ENCODE measurements around the gene KLHL33.

The KLHL33 gene

DNA sequence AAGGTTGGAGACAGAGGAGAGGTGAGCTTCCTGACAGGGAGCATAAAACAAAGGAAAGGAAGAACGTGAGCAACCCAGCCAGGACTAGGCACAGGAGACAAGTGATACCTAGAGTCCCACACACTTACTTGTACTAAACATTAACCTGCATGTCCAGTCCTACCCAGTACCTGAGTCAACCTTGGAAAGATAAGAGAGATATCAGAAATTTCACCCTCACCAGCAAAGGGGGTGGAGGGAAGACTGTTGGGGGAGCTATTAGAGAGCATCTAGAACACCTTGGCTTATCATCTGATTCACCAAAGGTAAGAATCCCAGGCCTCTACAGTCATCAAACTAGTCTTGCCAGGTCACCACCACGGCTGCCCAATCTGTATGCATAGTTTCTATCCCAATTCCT, 11.1 kb downstream of the KLHL33 start (continued):
- TF ChIP-seq ZNF391 (tag by site-specific recombination; IDR thresholded peaks at IDR 0.05; ENCODE audit: borderline replicate concordance, low read depth) (no peak), ZNF501 (tag by site-specific recombination; IDR thresholded peaks at IDR 0.05) (no peak), ZNF747 (tag by site-specific recombination; IDR thresholded peaks at IDR 0.05) (no peak), ZXDB (tag by site-specific recombination; IDR thresholded peaks at IDR 0.05) (no peak)
- TF ChIP-seq, protein P1, sequence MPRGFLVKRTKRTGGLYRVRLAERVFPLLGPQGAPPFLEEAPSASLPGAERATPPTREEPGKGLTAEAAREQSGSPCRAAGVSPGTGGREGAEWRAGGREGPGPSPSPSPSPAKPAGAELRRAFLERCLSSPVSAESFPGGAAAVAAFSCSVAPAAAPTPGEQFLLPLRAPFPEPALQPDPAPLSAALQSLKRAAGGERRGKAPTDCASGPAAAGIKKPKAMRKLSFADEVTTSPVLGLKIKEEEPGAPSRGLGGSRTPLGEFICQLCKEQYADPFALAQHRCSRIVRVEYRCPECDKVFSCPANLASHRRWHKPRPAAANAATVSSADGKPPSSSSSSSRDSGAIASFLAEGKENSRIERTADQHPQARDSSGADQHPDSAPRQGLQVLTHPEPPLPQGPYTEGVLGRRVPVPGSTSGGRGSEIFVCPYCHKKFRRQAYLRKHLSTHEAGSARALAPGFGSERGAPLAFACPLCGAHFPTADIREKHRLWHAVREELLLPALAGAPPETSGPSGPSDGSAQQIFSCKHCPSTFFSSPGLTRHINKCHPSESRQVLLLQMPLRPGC (tag by site-specific recombination; IDR thresholded peaks at IDR 0.05), result no peak

DNA sequence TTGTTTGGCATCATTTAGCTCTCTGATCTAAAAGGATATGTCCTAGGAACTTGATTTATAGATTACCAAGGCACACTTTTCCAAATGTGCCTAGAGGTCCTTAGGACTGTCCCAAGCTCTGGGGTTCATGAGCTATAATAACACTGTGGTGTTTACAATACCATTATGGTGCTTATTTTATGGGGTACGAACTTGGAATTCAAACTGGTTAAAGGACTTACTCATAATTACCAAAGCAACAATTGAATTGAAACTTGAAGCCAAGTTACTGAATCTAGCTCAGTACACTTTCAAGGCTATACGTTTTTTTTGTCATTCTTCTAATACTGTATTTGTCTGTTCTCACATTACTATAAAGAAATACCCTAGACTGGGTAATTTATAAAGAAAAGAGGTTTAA, 13.1 kb downstream of the KLHL33 start:
- TF ChIP-seq YY1 (tag by site-specific recombination; IDR thresholded peaks at IDR 0.05) (no peak), FEZF1 (tag by site-specific recombination; IDR thresholded peaks at IDR 0.05) (peak; percentile 55), OVOL3 (tag by site-specific recombination; IDR thresholded peaks at IDR 0.05) (no peak), SCRT2 (tag by site-specific recombination; IDR thresholded peaks at IDR 0.05) (peak; percentile 42; the same call in 1 of the 2 replicates), SCRT1 (tag by site-specific recombination; IDR thresholded peaks at IDR 0.05; ENCODE audit: borderline replicate concordance) (peak; percentile 64; the same call in 1 of the 2 replicates)
- TF ChIP-seq, protein P2, sequence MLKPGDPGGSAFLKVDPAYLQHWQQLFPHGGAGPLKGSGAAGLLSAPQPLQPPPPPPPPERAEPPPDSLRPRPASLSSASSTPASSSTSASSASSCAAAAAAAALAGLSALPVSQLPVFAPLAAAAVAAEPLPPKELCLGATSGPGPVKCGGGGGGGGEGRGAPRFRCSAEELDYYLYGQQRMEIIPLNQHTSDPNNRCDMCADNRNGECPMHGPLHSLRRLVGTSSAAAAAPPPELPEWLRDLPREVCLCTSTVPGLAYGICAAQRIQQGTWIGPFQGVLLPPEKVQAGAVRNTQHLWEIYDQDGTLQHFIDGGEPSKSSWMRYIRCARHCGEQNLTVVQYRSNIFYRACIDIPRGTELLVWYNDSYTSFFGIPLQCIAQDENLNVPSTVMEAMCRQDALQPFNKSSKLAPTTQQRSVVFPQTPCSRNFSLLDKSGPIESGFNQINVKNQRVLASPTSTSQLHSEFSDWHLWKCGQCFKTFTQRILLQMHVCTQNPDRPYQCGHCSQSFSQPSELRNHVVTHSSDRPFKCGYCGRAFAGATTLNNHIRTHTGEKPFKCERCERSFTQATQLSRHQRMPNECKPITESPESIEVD (tag by site-specific recombination; IDR thresholded peaks at IDR 0.05), result peak; percentile 40; the same call in 1 of the 2 replicates
- TF ChIP-seq, protein P3, sequence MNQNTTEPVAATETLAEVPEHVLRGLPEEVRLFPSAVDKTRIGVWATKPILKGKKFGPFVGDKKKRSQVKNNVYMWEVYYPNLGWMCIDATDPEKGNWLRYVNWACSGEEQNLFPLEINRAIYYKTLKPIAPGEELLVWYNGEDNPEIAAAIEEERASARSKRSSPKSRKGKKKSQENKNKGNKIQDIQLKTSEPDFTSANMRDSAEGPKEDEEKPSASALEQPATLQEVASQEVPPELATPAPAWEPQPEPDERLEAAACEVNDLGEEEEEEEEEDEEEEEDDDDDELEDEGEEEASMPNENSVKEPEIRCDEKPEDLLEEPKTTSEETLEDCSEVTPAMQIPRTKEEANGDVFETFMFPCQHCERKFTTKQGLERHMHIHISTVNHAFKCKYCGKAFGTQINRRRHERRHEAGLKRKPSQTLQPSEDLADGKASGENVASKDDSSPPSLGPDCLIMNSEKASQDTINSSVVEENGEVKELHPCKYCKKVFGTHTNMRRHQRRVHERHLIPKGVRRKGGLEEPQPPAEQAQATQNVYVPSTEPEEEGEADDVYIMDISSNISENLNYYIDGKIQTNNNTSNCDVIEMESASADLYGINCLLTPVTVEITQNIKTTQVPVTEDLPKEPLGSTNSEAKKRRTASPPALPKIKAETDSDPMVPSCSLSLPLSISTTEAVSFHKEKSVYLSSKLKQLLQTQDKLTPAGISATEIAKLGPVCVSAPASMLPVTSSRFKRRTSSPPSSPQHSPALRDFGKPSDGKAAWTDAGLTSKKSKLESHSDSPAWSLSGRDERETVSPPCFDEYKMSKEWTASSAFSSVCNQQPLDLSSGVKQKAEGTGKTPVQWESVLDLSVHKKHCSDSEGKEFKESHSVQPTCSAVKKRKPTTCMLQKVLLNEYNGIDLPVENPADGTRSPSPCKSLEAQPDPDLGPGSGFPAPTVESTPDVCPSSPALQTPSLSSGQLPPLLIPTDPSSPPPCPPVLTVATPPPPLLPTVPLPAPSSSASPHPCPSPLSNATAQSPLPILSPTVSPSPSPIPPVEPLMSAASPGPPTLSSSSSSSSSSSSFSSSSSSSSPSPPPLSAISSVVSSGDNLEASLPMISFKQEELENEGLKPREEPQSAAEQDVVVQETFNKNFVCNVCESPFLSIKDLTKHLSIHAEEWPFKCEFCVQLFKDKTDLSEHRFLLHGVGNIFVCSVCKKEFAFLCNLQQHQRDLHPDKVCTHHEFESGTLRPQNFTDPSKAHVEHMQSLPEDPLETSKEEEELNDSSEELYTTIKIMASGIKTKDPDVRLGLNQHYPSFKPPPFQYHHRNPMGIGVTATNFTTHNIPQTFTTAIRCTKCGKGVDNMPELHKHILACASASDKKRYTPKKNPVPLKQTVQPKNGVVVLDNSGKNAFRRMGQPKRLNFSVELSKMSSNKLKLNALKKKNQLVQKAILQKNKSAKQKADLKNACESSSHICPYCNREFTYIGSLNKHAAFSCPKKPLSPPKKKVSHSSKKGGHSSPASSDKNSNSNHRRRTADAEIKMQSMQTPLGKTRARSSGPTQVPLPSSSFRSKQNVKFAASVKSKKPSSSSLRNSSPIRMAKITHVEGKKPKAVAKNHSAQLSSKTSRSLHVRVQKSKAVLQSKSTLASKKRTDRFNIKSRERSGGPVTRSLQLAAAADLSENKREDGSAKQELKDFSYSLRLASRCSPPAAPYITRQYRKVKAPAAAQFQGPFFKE (tag by site-specific recombination; IDR thresholded peaks at IDR 0.05; ENCODE audit: borderline replicate concordance), result no peak
- POLR2A ChIA-PET, result interaction anchor here (1.3 kb wide), 1 partner anchor 10 kb away, joined by 3 read pairs; the partner anchor contains the start of gene TEP1

DNA sequence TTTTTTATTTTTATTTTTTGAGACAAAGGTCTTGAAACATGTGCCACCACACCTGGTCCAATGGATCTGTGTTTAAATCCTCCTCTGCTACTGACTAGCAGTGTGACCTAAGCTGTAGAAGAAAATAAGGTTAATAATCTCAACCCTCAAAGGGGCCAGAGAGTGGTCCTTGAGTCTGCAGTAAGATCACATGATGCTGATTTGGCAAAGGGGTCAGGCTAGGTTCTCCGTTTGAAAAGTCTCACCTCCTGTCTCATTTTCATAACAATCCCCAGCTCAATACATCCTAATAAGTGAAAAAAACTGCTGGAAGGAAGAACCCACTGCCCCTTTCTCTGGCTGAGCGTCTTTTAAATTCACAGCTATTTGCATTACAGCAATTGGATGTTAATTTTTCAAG, 14.7 kb downstream of the KLHL33 start:
- H3K36me3 ChIP-seq (ENCODE audit: control insufficient read depth in 2 of 2, insufficient read depth in 1 of 2, low read length in 2 of 2), result no peaks in the 10 kb centered on the region
- POLR2A ChIA-PET, result interaction anchor here (0.9 kb wide), 1 partner anchor 33 kb away, joined by 3 read pairs; the partner anchor contains the start of genes APEX1 and OSGEP
- H3K9me3 ChIP-seq (ENCODE audit: control insufficient read depth, insufficient read depth, low read depth, low read length), result no peaks in the 10 kb centered on the region
- no peak overlapping the region for H3K27ac ChIP-seq (ENCODE audit: extremely low read depth, low read depth, low read length)
- peaks cover 3% of the 10 kb centered on the region; the same call in 1 of the 2 replicates for H3K4me1 ChIP-seq (ENCODE audit: control insufficient read depth, insufficient read depth, low read length)
- CTCF ChIA-PET, result interaction anchor here (0.6 to 0.7 kb wide), 2 partner anchors 11 to 216 kb away, joined by 3 to 5 read pairs; no protein-coding TSS in a partner anchor
- no peak overlapping the region for H3K4me3 ChIP-seq (ENCODE audit: low read depth, low read length)
- TF ChIP-seq ZNF768 (tag by site-specific recombination; IDR thresholded peaks at IDR 0.05) (no peak), ZNF394 (tag by site-specific recombination; IDR thresholded peaks at IDR 0.05; ENCODE audit: borderline replicate concordance) (no peak), ZNF529 (tag by site-specific recombination; IDR thresholded peaks at IDR 0.05; ENCODE audit: insufficient replicate concordance) (no peak), MEIS1 (CRISPR knock-in tag; IDR thresholded peaks at IDR 0.05; ENCODE audit: borderline replicate concordance) (no peak), KLF10 (tag by site-specific recombination; IDR thresholded peaks at IDR 0.05) (no peak), GFI1B (tag by site-specific recombination; IDR thresholded peaks at IDR 0.05) (no peak), ZNF426 (tag by site-specific recombination; IDR thresholded peaks at IDR 0.05) (no peak), ZNF324 (tag by site-specific recombination; IDR thresholded peaks at IDR 0.05) (no peak), ZNF658 (tag by site-specific recombination; IDR thresholded peaks at IDR 0.05) (no peak), ZNF792 (tag by site-specific recombination; IDR thresholded peaks at IDR 0.05) (no peak), ZNF248 (tag by site-specific recombination; IDR thresholded peaks at IDR 0.05) (no peak)
- TF ChIP-seq, protein P4, sequence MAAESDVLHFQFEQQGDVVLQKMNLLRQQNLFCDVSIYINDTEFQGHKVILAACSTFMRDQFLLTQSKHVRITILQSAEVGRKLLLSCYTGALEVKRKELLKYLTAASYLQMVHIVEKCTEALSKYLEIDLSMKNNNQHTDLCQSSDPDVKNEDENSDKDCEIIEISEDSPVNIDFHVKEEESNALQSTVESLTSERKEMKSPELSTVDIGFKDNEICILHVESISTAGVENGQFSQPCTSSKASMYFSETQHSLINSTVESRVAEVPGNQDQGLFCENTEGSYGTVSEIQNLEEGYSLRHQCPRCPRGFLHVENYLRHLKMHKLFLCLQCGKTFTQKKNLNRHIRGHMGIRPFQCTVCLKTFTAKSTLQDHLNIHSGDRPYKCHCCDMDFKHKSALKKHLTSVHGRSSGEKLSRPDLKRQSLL (tag by site-specific recombination; IDR thresholded peaks at IDR 0.05), result no peak

More for the DNA sequence above, 13.1 kb downstream of the KLHL33 start:
- H3K36me3 ChIP-seq (ENCODE audit: control insufficient read depth in 2 of 2, insufficient read depth in 1 of 2, low read length in 2 of 2), result no peaks in the 10 kb centered on the region
- no peak overlapping the region for H3K27ac ChIP-seq (ENCODE audit: extremely low read depth, low read depth, low read length)
- CTCF ChIA-PET, result interaction anchor here (0.5 to 1.5 kb wide), 2 partner anchors 73 to 185 kb away, joined by 3 to 4 read pairs; no protein-coding TSS in a partner anchor
- H3K4me3 ChIP-seq (ENCODE audit: low read depth, low read length), result no peak overlapping the region
- no peaks in the 10 kb centered on the region for H3K9me3 ChIP-seq (ENCODE audit: control insufficient read depth, insufficient read depth, low read depth, low read length)
- no peaks in the 10 kb centered on the region for H3K4me1 ChIP-seq (ENCODE audit: control insufficient read depth, insufficient read depth, low read length)
